ENCODE measurements around the gene SYT1.

SYT1 gene

DNA sequence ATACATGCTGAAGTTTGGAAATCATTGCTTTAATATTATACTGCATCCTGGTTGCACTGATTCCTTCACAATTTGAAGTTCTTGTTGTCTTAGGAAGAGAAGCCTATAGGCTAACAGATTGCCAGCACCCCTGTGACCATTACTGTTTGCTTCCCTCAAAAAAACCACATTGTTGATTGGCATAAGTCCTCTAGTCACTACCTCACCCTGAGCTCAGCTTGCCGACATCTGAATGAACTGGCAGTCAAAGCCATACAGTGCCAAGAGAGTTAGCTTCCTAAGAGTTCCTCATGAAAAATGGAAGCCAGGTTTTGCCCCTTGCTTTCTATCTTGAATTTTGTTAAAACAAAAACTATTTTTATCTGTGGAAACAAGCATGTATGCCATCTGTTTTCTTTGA, 276.1 kb downstream of the SYT1 start:
- no peaks in the 10 kb centered on the region for H3K36me3 ChIP-seq (ENCODE audit: low read length)
- H2AFZ ChIP-seq (ENCODE audit: low read depth, low read length, severe bottlenecking): no peak overlapping the region
- no peaks in the 10 kb centered on the region for H3K79me2 ChIP-seq (ENCODE audit: insufficient read depth, low read length)
- H3K27ac ChIP-seq (ENCODE audit: low read depth, low read length): no peak overlapping the region
- no peaks in the 10 kb centered on the region for H3K27me3 ChIP-seq (ENCODE audit: low read length)
- no peaks in the 10 kb centered on the region for H3K9me3 ChIP-seq (ENCODE audit: insufficient read depth, low read length)
- no peaks in the 10 kb centered on the region for H4K20me1 ChIP-seq (ENCODE audit: low read depth, low read length)
- TF ChIP-seq EZH2phosphoT487 (conservative IDR thresholded peaks at IDR 0.05; ENCODE audit: low read length): no peak
- TF ChIP-seq CTCF (IDR thresholded peaks at IDR 0.05; ENCODE audit: insufficient read depth, low read length, poor library complexity, severe bottlenecking): no peak
- no peaks in the 10 kb centered on the region for H3F3A ChIP-seq (ENCODE audit: insufficient read depth)
- H3K9ac ChIP-seq (ENCODE audit: low read length): no peak overlapping the region
- no peaks in the 10 kb centered on the region for H3K9me2 ChIP-seq (replicated peaks; ENCODE audit: insufficient read depth, low read length)
- no peak overlapping the region for H3K4me2 ChIP-seq (ENCODE audit: low read depth, low read length, poor library complexity, severe bottlenecking)
- H3K4me3 ChIP-seq (ENCODE audit: insufficient read depth, low read length, poor library complexity, severe bottlenecking): no peak overlapping the region

- Histone ChIP-seq H3K36me3 (ENCODE audit: low read length) (no peaks in the 10 kb centered on the region), H3K27me3 (ENCODE audit: low read length) (no peaks in the 10 kb centered on the region), H3K4me2 (ENCODE audit: low read depth, low read length, poor library complexity, severe bottlenecking) (no peak overlapping the region), H3K27ac (ENCODE audit: low read depth, low read length) (no peak overlapping the region), H3K9me2 (replicated peaks; ENCODE audit: insufficient read depth, low read length) (no peaks in the 10 kb centered on the region), H2AFZ (ENCODE audit: low read depth, low read length, severe bottlenecking) (no peak overlapping the region), H3K9me3 (ENCODE audit: insufficient read depth, low read length) (no peaks in the 10 kb centered on the region), H3K4me3 (ENCODE audit: insufficient read depth, low read length, poor library complexity, severe bottlenecking) (no peak overlapping the region), H3K79me2 (ENCODE audit: insufficient read depth, low read length) (no peaks in the 10 kb centered on the region), H4K20me1 (ENCODE audit: low read depth, low read length) (no peaks in the 10 kb centered on the region), H3F3A (ENCODE audit: insufficient read depth) (no peaks in the 10 kb centered on the region), H3K9ac (ENCODE audit: low read length) (no peak overlapping the region)
- TF ChIP-seq CTCF (IDR thresholded peaks at IDR 0.05; ENCODE audit: insufficient read depth, low read length, poor library complexity, severe bottlenecking): no peak
- no peak for TF ChIP-seq EZH2phosphoT487 (conservative IDR thresholded peaks at IDR 0.05; ENCODE audit: low read length)
These were observed 277.2 kb downstream of the SYT1 start for GRCh38 chr12:79141776-79142175.

- H3K9ac ChIP-seq (ENCODE audit: low read length): no peak overlapping the region
- H4K20me1 ChIP-seq (ENCODE audit: low read depth, low read length): no peaks in the 10 kb centered on the region
- TF ChIP-seq CTCF (IDR thresholded peaks at IDR 0.05; ENCODE audit: insufficient read depth, low read length, poor library complexity, severe bottlenecking) (no peak), EZH2phosphoT487 (conservative IDR thresholded peaks at IDR 0.05; ENCODE audit: low read length) (no peak)
- H3K4me3 ChIP-seq (ENCODE audit: insufficient read depth, low read length, poor library complexity, severe bottlenecking): no peak overlapping the region
- H3K27ac ChIP-seq (ENCODE audit: low read depth, low read length): no peak overlapping the region
- no peak overlapping the region for H3K4me2 ChIP-seq (ENCODE audit: low read depth, low read length, poor library complexity, severe bottlenecking)
- no peaks in the 10 kb centered on the region for H3K9me3 ChIP-seq (ENCODE audit: insufficient read depth, low read length)
- no peaks in the 10 kb centered on the region for H3F3A ChIP-seq (ENCODE audit: insufficient read depth)
- no peaks in the 10 kb centered on the region for H3K9me2 ChIP-seq (replicated peaks; ENCODE audit: insufficient read depth, low read length)
- H3K36me3 ChIP-seq (ENCODE audit: low read length): no peaks in the 10 kb centered on the region
- H2AFZ ChIP-seq (ENCODE audit: low read depth, low read length, severe bottlenecking): no peak overlapping the region
- no peaks in the 10 kb centered on the region for H3K27me3 ChIP-seq (ENCODE audit: low read length)
- H3K79me2 ChIP-seq (ENCODE audit: insufficient read depth, low read length): no peaks in the 10 kb centered on the region
These were observed 279.2 kb downstream of the SYT1 start for GRCh38 chr12:79143803-79144202.
